Activated B cell treated with CpG ODN at 0.5 μM for 24 hours (primary cell): ENCODE measurements around the gene HCRTR1. TPM values are rescaled to one million over a fixed set of nuclear protein-coding genes. Genes with fewer than 3 reads are reported as not detected.

Source experiments
- ATAC-seq: fragments of 200-7000 bp; cut with Tn5 transposase; one replicate; pipeline ENCODE4 v1.10.0; 2021; ENCODE audit warnings: low read depth, mild to moderate bottlenecking, moderate library complexity
- CTCF ChIA-PET: fragments of 350-600 bp; sonication (Branson Sonifier 250); formaldehyde crosslinking; loops from one replicate; lab custom pipeline; 2021; ENCODE audit warnings: antibody characterized with exemption; lab: Charles Lee
- POLR2A ChIA-PET: fragments of 350-600 bp; sonication (Branson Sonifier 250); formaldehyde crosslinking; loops from one replicate; lab custom pipeline; 2021; ENCODE audit warnings: antibody characterized with exemption; lab: Charles Lee
- DNase-seq: peaks from one replicate; pipeline ENCODE4 v3.0.0; 2022
- H3K27ac Mint-ChIP-seq: one replicate; pipeline ENCODE4 v1.8.0; 2020; ENCODE audit warnings: mixed read lengths
- H3K27me3 Mint-ChIP-seq: one replicate; pipeline ENCODE4 v1.8.0; 2021; ENCODE audit warnings: mixed read lengths
- H3K36me3 Mint-ChIP-seq: one replicate; pipeline ENCODE4 v1.8.0; 2021; ENCODE audit warnings: low read depth, mixed read lengths
- H3K4me1 Mint-ChIP-seq: one replicate; pipeline ENCODE4 v1.8.0; 2021; ENCODE audit warnings: mixed read lengths
- H3K4me3 Mint-ChIP-seq: one replicate; pipeline ENCODE4 v1.8.0; 2020; ENCODE audit warnings: mild to moderate bottlenecking, mixed read lengths
- H3K9me3 Mint-ChIP-seq: one replicate; pipeline ENCODE4 v1.8.0; 2020; ENCODE audit warnings: mixed read lengths
- CTCF ChIP-seq: fragments of 200-600 bp; IDR thresholded peaks from one replicate; pipeline ENCODE4 v1.8.0; 2022; ENCODE audit warnings: antibody characterized with exemption, mild to moderate bottlenecking
- intact Hi-C: fragments of 100-400 bp; cut with micrococcal nuclease; formaldehyde crosslinking; loops from one replicate; pipeline ENCODE4 v1.15.1; 2024
- total RNA-seq: library from RNA; stranded (reverse); gene quantifications from 2 replicates; pipeline ENCODE4 v1.2.3, GENCODE V29; 2022

Gene HCRTR1
- total RNA-seq, 1 donor from 2014 or later, result not detected

GRCh38 chr1:31625561-31626222 is 8.2 kb downstream of the HCRTR1 start:
- Mint-ChIP-seq H3K4me1 (peaks cover 10% of the 10 kb centered on the region), H3K27me3 (no peaks in the 10 kb centered on the region), H3K9me3 (no peaks in the 10 kb centered on the region), H3K36me3 (peaks cover 53% of the 10 kb centered on the region), H3K4me3 (no peak overlapping the region), H3K27ac (no peak overlapping the region)
- ChIA-PET POLR2A (no interaction called here), CTCF (no interaction called here)
- intact Hi-C loops, result no loop called here
- DNase-seq, result no peak
- no peak for ATAC-seq
- no peak for TF ChIP-seq CTCF

DNA sequence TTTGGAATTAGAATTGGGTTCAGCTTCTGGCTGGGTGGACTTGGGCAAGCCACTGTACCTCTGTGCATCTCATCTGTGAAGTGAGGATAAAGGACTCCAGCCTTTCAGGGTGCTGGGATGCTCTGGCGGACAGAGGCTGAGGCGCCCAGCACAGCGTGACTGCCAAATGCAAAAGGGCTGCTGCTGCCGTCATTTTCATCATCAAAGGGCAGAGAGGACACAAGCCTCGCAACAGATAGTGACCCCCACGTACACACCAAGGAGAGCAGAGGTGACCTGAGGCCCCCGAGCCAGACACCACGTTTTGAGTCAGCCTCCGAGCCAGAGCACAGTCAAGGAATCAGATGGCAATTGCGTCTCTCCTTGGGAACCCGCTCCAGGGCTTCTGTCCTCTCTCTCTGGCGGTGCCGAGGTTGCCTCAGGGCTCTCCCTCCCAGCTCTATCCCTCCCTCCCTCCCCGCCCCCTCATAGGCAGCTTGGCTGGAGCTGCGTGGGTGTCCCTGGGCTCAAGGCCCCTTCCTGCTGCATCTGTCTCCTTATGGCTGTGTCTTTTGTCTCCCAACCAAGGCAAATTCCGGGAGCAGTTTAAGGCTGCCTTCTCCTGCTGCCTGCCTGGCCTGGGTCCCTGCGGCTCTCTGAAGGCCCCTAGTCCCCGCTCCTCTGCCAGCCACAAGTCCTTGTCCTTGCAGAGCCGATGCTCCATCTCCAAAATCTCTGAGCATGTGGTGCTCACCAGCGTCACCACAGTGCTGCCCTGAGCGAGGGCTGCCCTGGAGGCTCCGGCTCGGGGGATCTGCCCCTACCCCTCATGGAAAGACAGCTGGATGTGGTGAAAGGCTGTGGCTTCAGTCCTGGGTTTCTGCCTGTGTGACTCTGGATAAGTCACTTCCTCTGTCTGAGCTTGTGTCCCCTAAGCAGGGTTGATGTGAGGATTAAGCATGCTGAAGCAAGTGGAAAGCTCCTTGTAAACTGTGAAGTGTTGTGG is 9.0 kb downstream of the HCRTR1 start:
- DNase-seq, result no peak
- H3K27ac Mint-ChIP-seq, result no peak overlapping the region
- H3K9me3 Mint-ChIP-seq, result no peaks in the 10 kb centered on the region
- TF ChIP-seq CTCF, result no peak
- CTCF ChIA-PET, result no interaction called here
- H3K36me3 Mint-ChIP-seq, result peaks cover 61% of the 10 kb centered on the region
- H3K27me3 Mint-ChIP-seq, result no peaks in the 10 kb centered on the region
- H3K4me1 Mint-ChIP-seq, result peaks cover 10% of the 10 kb centered on the region
- no peak for ATAC-seq
- POLR2A ChIA-PET, result no interaction called here
- H3K4me3 Mint-ChIP-seq, result no peak overlapping the region
- intact Hi-C loops, result no loop called here

- Mint-ChIP-seq H3K27ac (no peak overlapping the region), H3K36me3 (peaks cover 69% of the 10 kb centered on the region), H3K27me3 (no peaks in the 10 kb centered on the region), H3K9me3 (no peaks in the 10 kb centered on the region), H3K4me3 (no peak overlapping the region), H3K4me1 (peaks cover 10% of the 10 kb centered on the region)
- TF ChIP-seq CTCF, result no peak
- DNase-seq (no peak), ATAC-seq (no peak)
- CTCF ChIA-PET, result no interaction called here
- intact Hi-C loops, result no loop called here
- POLR2A ChIA-PET, result no interaction called here
Observed at GRCh38 chr1:31627301-31627929, 9.9 kb downstream of the HCRTR1 start.

- ChIA-PET POLR2A (no interaction called here), CTCF (no interaction called here)
- intact Hi-C loops, result no loop called here
- DNase-seq, result no peak
- H3K27me3 Mint-ChIP-seq, result no peaks in the 10 kb centered on the region
- no peak overlapping the region for H3K27ac Mint-ChIP-seq
- H3K9me3 Mint-ChIP-seq, result no peaks in the 10 kb centered on the region
- H3K4me3 Mint-ChIP-seq, result no peak overlapping the region
- H3K36me3 Mint-ChIP-seq, result peaks cover 76% of the 10 kb centered on the region
- peaks cover 10% of the 10 kb centered on the region for H3K4me1 Mint-ChIP-seq
- no peak for ATAC-seq
- TF ChIP-seq CTCF, result no peak
Observed at GRCh38 chr1:31627930-31628559, 10.6 kb downstream of the HCRTR1 start.
